Measurements from ENCODE around the gene SPATA17. TPM values are rescaled to one million over a fixed set of nuclear protein-coding genes. Genes with fewer than 3 reads are reported as not detected.

The SPATA17 gene
- total and polyA plus RNA-seq, 2 of the 13 experiments (the other 11 are each of a cell fraction or from before 2014, with no cell fraction given): 0.48 to 1.7 TPM

GRCh38 chr1:217602380-217602779, 28.8 kb upstream of the SPATA17 start:
- no peak overlapping the region for H3K9ac ChIP-seq (ENCODE audit: insufficient read depth, low read depth, low read length)
- no peaks in the 10 kb centered on the region for H3K79me2 ChIP-seq (ENCODE audit: insufficient read depth, low read length)
- no peak overlapping the region for H3K27ac ChIP-seq (ENCODE audit: extremely low read length, insufficient read depth, low read length)
- TF ChIP-seq ZNF468 (CRISPR knock-in tag; IDR thresholded peaks at IDR 0.05): no peak
- TF ChIP-seq ZNF512B (CRISPR knock-in tag; IDR thresholded peaks at IDR 0.05; ENCODE audit: borderline replicate concordance): no peak
- TF ChIP-seq ZNF746 (CRISPR knock-in tag; IDR thresholded peaks at IDR 0.05): no peak
- no peak for TF ChIP-seq ATM (IDR thresholded peaks at IDR 0.05; ENCODE audit: borderline replicate concordance)
- no peak for TF ChIP-seq HNRNPH1 (optimal IDR thresholded peaks at IDR 0.05; ENCODE audit: low read depth, low read length)
- no peak for TF ChIP-seq YEATS4 (CRISPR knock-in tag; IDR thresholded peaks at IDR 0.05; ENCODE audit: borderline replicate concordance)
- no peak for TF ChIP-seq ZNF878 (CRISPR knock-in tag; IDR thresholded peaks at IDR 0.05)
- TF ChIP-seq NFRKB (IDR thresholded peaks at IDR 0.05): no peak
- TF ChIP-seq MTA3 (CRISPR knock-in tag; IDR thresholded peaks at IDR 0.05): no peak
- TF ChIP-seq EEA1 (CRISPR knock-in tag; IDR thresholded peaks at IDR 0.05; ENCODE audit: borderline replicate concordance): no peak
- no peak for TF ChIP-seq ZNF562 (CRISPR knock-in tag; IDR thresholded peaks at IDR 0.05; ENCODE audit: borderline replicate concordance)
- no peak for TF ChIP-seq ZNF432 (CRISPR knock-in tag; IDR thresholded peaks at IDR 0.05; ENCODE audit: borderline replicate concordance)
- TF ChIP-seq TAF15 (IDR thresholded peaks at IDR 0.05; ENCODE audit: low read depth, low read length, poor library complexity, severe bottlenecking): no peak
- TF ChIP-seq HIVEP1 (CRISPR knock-in tag; IDR thresholded peaks at IDR 0.05): no peak
- TF ChIP-seq ZNF354B (CRISPR knock-in tag; IDR thresholded peaks at IDR 0.05): no peak
- no peak for TF ChIP-seq HNRNPL (IDR thresholded peaks at IDR 0.05; ENCODE audit: low read depth, low read length)
- no peak for TF ChIP-seq ZNF30 (CRISPR knock-in tag; IDR thresholded peaks at IDR 0.05)
- TF ChIP-seq NFE2 (CRISPR knock-in tag; IDR thresholded peaks at IDR 0.05): no peak
- no peak for TF ChIP-seq ZNF510 (CRISPR knock-in tag; IDR thresholded peaks at IDR 0.05; ENCODE audit: low read depth)
- TF ChIP-seq ZSCAN21 (CRISPR knock-in tag; IDR thresholded peaks at IDR 0.05; ENCODE audit: borderline replicate concordance): no peak
- intact Hi-C loops (cut with micrococcal nuclease; ENCODE audit: unreplicated experiment) (no loop called here), in situ Hi-C loops (cut with HindIII; ENCODE audit: extremely low pct_ligation_motif_present, low pct_unique_long_range_greater_than_20kb) (no loop called here)
- no peaks in the 10 kb centered on the region for H3K27me3 ChIP-seq (ENCODE audit: control insufficient read depth in 1 of 2, insufficient read depth in 2 of 2, low read length in 2 of 2)
- ChIA-PET CTCF (ENCODE audit: low intra/inter-chr PET ratio, low total read pairs) (no interaction called here), POLR2A (no interaction called here)
- no peak for FAIRE-seq
- no peaks in the 10 kb centered on the region for H3K4me1 ChIP-seq (ENCODE audit: insufficient read depth, low read length)
- 0 out of 5 replicates have a peak, but pooled peaks cover 0 to 1% of the 10 kb centered on the region in 2 experiments for H3K36me3 ChIP-seq (replicated peaks in 1 of 2; ENCODE audit: control insufficient read depth in 1 of 2, insufficient read depth in 2 of 2, low read length in 2 of 2)
- H2AFZ ChIP-seq (ENCODE audit: low read length): no peak overlapping the region
- no peak overlapping the region for H3K4me2 ChIP-seq (ENCODE audit: low read depth, low read length)
- no peak for DNase-seq (ENCODE audit: low spot score)
- no peaks in the 10 kb centered on the region for H4K20me1 ChIP-seq (ENCODE audit: insufficient read depth, low read length)
- no TSS peak for BruUV-seq (replicated peaks)
- no peak overlapping the region for H3K4me3 ChIP-seq (replicated peaks in 1 of 3; ENCODE audit: insufficient read depth in 1 of 3, low read depth in 2 of 3, low read length in 3 of 3)
- ATAC-seq: no peak
- no peaks in the 10 kb centered on the region for H3K9me3 ChIP-seq (ENCODE audit: low read length)

Measured in HepG2 (cell line).